ENCODE results near the gene NUP93.
A peak's percentile ranks its signal among the peaks of the same experiment; 100 is the strongest.

NUP93 gene

DNA sequence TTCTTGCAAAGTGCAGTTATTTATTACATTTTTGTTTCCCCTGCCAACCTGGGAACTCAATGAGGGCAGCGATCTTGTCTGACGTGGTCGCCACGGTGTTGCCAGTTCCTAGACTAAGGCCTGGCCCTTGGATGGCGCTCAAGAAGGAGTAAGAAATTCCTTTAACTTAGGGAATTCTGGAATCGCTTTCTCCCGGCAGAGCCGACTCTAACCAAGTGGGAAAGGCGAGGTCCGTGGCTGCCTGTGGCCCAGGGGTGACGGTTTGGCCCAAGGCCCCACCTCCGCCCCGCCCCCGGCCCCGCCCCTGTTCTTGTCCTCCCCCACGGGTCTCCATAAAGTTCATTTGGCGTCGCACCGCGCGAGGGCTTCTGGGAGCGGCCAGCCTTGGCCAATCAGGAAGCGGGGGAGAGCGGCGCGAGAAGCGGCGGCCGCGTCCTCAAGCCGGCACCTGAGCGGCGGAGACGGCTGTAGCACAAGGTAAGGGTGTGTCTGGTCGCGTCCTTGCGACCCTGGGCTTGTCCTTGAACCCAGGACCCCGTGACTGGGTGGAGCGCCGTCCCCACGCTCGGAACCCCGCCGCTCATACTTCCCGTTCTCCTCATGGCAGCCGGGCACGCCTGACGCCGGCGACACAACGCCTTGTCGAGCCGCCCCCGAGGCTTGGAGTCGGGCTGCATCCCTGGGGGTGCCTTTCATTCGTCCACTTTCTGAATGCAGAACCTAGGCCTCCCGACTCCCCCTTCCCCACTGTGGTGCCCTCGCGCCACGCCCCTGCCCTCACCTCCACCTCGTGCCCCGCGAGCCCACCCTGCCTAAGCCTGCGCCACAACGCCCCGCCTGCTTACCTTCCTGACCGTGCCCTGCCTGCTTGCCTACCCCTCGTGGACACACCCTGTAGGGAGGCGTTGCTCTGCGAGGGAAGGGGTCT is at the start of gene NUP93:
NUP93 (plus strand) TSS at position 395 of the 928 bp plus-strand sequence. CDS start 18,119 bp downstream, outside the sequence.
- DNase-seq: peak; percentile 88 to 92

DNA sequence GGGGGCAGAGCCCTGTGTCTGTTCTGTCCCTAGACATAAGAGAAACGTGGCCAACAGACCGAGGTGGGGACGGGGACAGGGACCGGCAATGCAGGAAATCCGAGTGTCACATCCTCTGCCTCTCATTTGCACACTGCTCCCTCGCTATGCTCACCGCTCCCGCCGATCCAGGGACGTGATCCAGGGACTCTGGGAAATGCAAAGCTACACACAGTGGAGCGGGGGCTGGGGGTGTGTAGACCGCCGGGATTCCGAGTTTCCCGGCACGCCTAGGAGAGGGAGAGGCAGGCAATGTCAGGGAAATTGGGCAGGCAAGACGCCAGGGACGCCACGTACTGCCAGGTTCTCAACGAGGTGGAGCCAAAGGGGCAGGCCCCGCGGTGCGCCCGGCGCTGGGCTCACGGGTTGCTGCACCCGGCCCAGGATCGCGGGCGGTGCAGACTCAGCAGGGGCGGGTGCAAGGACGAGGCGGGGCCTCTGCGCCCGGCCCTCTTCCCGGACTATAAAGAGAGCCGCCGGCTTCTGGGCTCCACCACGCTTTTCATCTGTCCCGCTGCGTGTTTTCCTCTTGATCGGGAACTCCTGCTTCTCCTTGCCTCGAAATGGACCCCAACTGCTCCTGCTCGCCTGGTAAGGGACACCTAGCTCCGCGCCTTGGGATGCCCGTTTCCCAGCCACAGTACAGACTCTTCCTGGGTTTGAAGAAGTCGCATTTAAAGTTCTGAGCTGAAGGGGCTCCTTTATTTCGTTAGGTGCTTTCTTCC is 47.8 kb upstream of the NUP93 start, which contains the start of gene MT1X:
MT1X (plus strand) TSS at position 532 of the 764 bp plus-strand sequence; CDS start at position 603, 71 bp downstream.
- DNase-seq: peak; percentile 85 to 90

GRCh38 chr16:56682703-56683397 is 47.1 kb upstream of the NUP93 start:
- no peak for DNase-seq

GRCh38 chr16:56683424-56684172 is 46.3 kb upstream of the NUP93 start:
- no peak for DNase-seq

DNA sequence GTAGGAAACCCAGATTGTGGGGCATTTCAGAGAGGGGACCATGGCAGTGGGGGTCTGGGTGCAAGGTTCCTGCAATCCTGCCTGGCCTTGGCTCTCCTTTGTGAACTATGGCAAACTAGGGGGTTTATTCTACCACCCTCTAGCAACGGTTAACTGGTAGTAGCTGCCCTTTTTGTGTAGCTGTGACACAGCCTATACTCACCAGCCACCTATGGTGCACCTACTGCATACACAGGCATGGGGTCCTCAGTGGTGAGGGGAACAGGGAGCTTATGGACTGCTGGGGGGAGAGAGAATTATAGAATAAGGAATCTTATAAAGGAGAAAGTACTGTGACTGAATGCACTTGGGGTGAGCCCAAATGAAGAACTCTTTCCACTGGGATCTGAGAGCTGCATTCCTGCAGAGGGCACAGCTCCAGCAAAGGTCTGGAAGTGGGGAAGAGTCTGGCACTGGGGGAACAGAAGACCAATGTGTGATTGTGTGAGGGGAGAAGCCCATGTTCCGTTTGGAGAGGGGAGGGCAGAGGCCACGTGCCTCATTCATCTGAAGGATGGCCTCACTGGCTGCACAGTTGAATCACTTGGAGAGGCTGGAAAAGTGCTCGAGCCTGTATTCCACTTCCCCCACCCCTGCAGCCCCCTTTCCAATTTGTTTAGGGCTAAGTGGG is 45.5 kb upstream of the NUP93 start:
- no peak for DNase-seq

DNA sequence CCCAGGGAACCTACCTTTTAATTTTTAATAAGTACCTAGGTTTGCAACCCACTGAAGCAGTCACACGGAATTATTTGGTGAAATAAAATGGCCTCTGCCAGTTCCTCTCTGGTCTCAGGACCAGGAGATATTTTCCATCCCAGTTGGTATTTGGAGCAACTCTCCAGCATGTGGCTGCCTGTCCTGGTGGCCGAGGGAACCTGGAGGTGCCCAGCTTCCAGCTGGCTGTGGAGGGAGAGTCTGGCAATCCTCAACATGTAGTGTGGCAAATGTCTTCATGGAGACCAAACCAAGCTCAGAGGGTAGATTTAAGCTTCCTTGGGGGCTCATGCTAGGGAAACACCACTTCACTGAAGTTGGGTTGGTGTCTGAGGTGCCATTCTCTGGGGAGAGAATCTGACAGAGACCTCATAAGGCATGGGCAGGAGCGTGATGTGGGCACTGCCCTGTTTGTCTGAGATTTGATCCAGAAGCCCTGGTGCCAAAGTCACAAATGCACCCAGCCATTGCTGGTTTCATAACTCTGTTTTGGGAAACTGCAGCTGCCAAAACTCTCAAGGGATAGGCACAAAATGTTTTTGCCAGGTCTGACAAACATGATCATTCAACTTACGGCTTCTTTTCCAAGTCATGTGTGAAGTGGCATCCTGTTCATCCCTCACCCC is 44.9 kb upstream of the NUP93 start:
- no peak for DNase-seq

DNA sequence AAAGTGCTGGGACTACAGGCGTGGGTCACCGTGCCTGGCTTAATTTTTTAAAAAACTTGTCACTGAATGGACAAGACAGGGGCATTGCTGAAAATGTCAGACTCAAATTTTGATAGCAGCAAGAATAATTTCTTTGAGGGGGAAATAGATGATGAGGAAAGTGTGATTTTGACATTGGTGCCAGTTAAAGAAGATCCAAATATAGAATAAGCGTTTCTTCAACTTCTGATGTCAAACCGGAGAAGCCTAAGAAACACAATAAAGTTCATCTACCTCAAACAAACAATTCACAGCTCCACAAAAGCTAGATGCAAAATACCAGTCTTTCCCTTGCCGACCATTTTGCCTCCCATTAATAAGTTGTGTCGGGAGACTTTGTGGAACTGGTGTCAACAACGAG is 43.2 kb upstream of the NUP93 start:
- no peak for DNase-seq

- no peak for DNase-seq
Observed at GRCh38 chr16:56688762-56689161, 41.2 kb upstream of the NUP93 start.

- DNase-seq: no peak
Observed at GRCh38 chr16:56689171-56689570, 40.8 kb upstream of the NUP93 start.

DNA sequence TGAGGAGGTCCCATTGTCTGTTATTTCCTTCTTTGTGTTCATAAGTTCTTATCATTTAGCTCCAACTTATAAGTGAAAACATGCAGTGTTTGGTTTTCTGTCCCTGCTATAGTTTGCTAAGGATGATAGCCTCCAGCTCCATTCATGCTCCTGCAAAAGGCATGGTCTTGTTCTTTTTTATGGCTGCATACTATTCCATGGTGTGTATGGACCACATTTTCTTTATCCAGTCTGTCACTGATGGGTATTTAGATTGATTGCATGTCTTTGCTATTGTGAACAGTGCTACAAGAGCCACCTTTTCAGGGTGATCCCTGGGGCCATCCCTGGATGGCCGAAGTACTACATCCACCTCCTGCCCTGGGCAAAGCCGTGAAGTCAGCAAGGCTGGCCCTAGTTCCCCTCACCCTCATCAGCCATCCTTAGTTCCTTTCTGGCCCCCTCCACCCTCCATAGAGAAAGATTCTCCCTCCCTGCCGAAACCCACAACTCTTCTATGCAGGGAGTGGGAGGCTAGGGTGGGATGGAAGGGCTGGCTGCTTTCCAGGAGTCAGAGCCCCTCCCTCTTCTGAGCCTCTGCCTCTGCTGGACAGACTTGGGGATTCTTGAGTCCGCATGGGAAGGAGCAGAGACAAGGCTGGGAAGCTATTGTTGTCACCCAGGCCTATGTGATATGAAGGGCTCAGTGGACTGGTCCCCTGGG is 39.4 kb upstream of the NUP93 start:
- DNase-seq: no peak

GRCh38 chr16:56691885-56692284 is 38.0 kb upstream of the NUP93 start:
- no peak for DNase-seq

- DNase-seq: no peak
Observed at GRCh38 chr16:56695246-56695645, 34.7 kb upstream of the NUP93 start.

DNA sequence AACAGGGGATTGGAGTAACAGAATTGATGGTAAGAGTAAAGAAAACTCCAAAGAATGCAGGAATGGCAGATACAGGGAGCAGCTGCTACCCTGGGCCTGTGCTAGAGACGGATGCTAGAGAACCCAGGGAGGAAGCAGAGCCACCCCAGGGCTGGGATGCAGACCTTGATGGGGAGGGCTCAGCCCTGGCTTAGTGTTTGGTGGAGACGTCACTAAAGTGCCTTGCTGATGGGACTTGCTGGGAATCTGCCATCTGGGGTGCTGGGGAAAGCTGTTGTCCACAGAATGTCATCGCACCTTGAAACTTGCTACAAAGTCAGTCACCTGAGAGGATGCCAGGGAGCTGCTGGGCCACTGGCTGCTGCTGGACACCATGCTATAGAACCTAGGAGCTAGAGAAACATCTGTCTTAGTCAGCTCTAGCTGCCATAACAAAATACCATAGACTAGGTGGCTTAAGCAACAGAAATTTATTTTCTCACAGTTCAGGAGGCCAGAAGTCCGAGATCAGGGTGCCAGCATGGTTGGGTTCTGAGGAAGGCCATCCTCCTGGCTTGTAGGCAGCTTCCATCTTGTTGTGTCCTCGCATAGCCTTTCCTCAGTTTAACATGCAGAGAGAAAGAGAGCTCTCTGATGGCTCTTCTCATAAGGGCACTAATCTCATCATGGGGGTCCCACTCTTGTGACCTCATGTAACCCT is 32.3 kb upstream of the NUP93 start:
- no peak for DNase-seq

DNA sequence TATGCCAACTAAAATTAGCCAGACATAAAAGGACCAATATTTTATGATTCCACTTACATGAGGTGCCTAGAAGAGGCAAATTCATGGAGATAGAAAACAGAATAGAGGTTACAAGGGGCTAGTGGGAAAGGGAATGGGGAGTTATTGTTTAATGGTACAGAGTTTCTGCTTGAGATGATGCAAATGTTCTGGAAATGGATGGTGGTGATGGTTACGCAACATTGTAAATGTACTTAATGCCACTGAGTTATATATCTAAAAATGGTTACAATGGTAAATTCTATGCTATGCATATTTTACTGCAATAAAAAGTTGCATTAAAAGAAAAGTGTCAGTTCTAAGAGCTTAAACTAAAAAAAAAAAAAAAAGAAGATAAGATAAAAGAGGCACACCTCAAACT is 29.7 kb upstream of the NUP93 start:
- DNase-seq: no peak

DNA sequence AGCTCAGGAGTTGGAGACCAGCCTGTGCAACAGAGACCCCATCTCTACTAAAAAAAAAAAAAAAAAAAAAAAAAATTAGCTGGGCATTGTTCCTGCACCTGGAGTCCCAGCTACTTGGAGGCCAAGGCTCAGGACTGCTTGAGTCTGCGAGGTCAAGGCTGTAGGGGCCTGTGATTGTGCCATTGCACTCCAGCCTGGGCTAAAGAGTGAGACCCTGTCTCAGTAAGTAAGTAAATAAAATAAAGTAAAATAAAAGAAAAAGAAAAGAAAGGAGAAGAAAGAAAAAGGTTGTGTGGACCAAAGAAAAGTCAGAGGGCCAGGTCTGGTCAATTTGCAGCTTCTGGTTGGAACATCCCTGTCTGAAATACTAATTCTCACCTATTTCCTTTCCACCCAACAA is 29.3 kb upstream of the NUP93 start:
- no peak for DNase-seq

GRCh38 chr16:56701534-56701933 is 28.4 kb upstream of the NUP93 start:
- no peak for DNase-seq

DNA sequence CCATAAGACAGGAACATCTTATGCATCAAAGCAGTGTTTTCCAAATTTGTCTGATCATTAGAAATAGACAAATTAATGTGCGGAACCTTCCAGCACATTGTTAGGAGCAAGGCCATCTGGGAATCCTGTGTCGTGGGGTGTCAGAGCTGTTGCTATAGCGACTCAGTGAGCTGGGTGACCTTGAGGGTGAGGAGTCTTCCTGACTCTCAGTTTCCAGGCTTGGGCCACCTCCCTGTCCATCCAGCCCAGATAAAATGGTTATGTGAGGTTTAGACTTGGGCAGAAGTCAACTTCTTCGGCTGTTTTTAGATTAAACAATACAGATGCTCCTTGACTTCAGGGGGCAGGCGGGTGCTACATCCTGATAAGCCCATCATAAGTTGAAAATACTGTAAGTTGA is 27.1 kb upstream of the NUP93 start:
- no peak for DNase-seq

GRCh38 chr16:56708525-56709442 is 21.1 kb upstream of the NUP93 start:
- peak; percentile 14 to 34 for DNase-seq

Measured in CD4-positive, alpha-beta T cell treated with Interferon alpha-2 for 1 hour (primary cell).